Stomach (tissue), 4 donors: Measurements from ENCODE around the gene ZDHHC21.

Experiments
- CTCF ChIP-seq, 7 experiments: fragments of 450-650 bp in 4 of 7; fragments of 200-600 bp in 3 of 7; sonication (generic) in 3 of 7; IDR thresholded peaks; one replicate each; pipeline ENCODE4 v1.5.1; 2016 to 2019; ENCODE audit warnings: antibody characterized with exemption in 7 of 7, control low read depth in 2 of 7, mild to moderate bottlenecking in 1 of 7
- EP300 ChIP-seq: sonication (generic); formaldehyde crosslinking; IDR thresholded peaks from one replicate; pipeline ENCODE4 v1.6.1; 2017; ENCODE audit warnings: antibody characterized with exemption
- POLR2A ChIP-seq, 4 donors: fragments of 450-650 bp; IDR thresholded peaks; one replicate each; pipeline ENCODE4 v1.6.1; 2016; ENCODE audit warnings: antibody characterized with exemption in 4 of 4, control low read depth in 2 of 4, mild to moderate bottlenecking in 1 of 4, moderate library complexity in 1 of 4

DNA sequence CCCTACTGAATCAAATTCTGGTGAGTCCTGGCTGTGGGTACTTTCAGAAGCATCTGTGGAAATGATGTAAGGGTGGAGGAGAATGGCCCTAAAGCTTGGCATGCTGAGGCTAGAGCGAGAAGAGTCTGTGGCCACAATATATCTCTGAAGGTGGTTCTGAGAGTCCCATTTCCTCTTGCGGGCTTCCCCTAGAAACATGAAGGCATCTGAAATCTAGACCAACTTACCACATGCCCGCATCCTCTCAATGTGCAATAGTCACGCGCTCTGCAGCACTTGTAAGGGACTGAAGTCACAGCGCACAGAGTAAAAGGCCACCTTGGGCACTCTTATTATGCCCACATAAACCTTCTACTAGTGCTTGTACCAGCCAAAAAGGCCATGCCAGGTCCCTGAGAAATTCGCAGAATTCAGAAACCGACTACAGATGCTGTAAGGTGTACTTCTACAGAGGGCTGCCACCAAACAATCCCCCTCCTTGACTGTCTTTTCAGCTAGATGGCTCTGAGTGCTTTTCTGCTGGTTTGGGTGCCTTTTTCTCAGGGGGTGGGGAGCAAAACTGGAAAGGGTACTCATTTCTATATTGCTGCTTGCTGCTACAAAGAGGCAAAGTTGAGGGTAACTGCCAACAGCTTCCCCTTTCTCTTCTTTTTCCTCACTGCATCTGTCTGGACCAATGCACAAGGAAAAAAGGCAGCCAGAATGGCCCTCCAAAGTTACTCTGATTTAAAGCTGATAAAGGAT is 107.3 kb downstream of the ZDHHC21 start:
- no peak for TF ChIP-seq CTCF (IDR thresholded peaks at IDR 0.05)
- no peak for TF ChIP-seq POLR2A (IDR thresholded peaks at IDR 0.05)
- no peak for TF ChIP-seq EP300
